Measurements from ENCODE around the gene FGD2. TPM values are rescaled to one million over a fixed set of nuclear protein-coding genes. Genes with fewer than 3 reads are reported as not detected.
"Not testable (repeated sequence)": the region's sequence is repeated elsewhere in the genome, so short reads cannot be mapped to it uniquely, and the experiment has no call there.

The FGD2 gene
- total RNA-seq, 1 donor from 2014 or later: 435 TPM

GRCh38 chr6:37056439-37057127 is 51.1 kb downstream of the FGD2 start:
- Mint-ChIP-seq H3K9me3 (no peaks in the 10 kb centered on the region), H3K4me3 (no peak overlapping the region), H3K27ac (no peak overlapping the region), H3K36me3 (ENCODE audit: low read depth) (no peaks in the 10 kb centered on the region), H3K27me3 (peaks cover 1% of the 10 kb centered on the region), H3K4me1 (peaks cover 10% of the 10 kb centered on the region)
- POLR2A ChIA-PET: interaction anchor here (0.5 to 1.9 kb wide), 8 partner anchors 22 to 150 kb away, joined by 3 to 11 read pairs (median 4); no protein-coding TSS in a partner anchor
- DNase-seq (no peak), ATAC-seq (ENCODE audit: low read depth) (no peak)
- TF ChIP-seq CTCF (IDR thresholded peaks at IDR 0.05): no peak
- intact Hi-C loops (cut with micrococcal nuclease): no loop called here
- CTCF ChIA-PET: interaction anchor here (1.3 to 11.4 kb wide), 3 partner anchors 115 to 151 kb away, joined by 3 to 149 read pairs (median 18); no protein-coding TSS in a partner anchor

DNA sequence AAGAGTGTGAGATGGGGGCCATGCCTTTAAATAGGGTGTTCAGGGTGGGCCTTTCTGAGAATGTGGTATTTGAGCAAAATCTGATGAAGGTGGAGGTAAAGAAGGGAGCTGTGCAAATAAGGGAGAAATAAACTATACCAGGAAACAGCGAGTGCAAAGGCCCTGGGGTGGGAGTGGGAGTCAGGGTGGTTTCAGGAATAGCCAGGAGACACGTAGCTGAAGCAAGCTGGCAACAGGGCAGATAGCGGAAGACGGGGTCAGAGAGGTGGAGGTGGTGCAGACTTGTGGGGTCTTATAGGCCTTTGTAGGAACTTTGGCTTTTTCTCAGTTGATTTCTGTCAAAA is 51.6 kb downstream of the FGD2 start:
- Mint-ChIP-seq H3K36me3 (ENCODE audit: low read depth) (no peaks in the 10 kb centered on the region), H3K9me3 (no peaks in the 10 kb centered on the region), H3K4me3 (no peak overlapping the region), H3K27me3 (peaks cover 1% of the 10 kb centered on the region), H3K27ac (no peak overlapping the region), H3K4me1 (peaks cover 5% of the 10 kb centered on the region)
- ChIA-PET CTCF (interaction anchor here (1.3 to 11.4 kb wide), 3 partner anchors 114 to 151 kb away, joined by 3 to 149 read pairs (median 18); no protein-coding TSS in a partner anchor), POLR2A (interaction anchor here (0.8 to 1.9 kb wide), 7 partner anchors 23 to 119 kb away, joined by 3 to 8 read pairs (median 4); no protein-coding TSS in a partner anchor)
- intact Hi-C loops (cut with micrococcal nuclease): no loop called here
- no peak for ATAC-seq (ENCODE audit: low read depth)
- no peak for TF ChIP-seq CTCF (IDR thresholded peaks at IDR 0.05)
- DNase-seq: no peak

DNA sequence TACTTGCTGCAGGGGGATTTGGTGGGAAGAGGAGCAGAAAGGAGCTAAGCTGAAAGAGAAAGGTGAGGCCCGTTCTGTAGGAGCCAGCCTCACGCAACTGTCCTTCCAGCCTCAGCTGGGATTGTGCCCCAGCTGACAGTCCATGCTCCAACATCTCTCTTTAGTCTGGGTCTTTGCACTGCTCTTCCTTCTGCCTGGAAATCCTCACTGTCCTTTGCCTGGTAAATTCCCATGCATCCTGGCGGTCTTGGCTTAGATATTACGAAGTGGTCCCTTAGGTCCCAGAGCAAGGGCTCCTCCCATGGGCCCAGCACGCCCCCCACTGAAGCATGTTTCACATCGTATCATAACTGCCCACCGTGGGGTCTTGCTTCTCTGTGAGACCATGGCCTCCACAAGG is 52.2 kb downstream of the FGD2 start:
- peak overlapping the region; percentile 27 for H3K27ac Mint-ChIP-seq
- POLR2A ChIA-PET: interaction anchor here (0.8 to 1.9 kb wide), 5 partner anchors 44 to 118 kb away, joined by 3 to 8 read pairs (median 4); no protein-coding TSS in a partner anchor
- TF ChIP-seq CTCF (IDR thresholded peaks at IDR 0.05): no peak

GRCh38 chr6:37058084-37058586 is 52.7 kb downstream of the FGD2 start:
- Mint-ChIP-seq H3K4me3 (no peak overlapping the region), H3K4me1 (peaks cover 5% of the 10 kb centered on the region), H3K27ac (no peak overlapping the region), H3K36me3 (ENCODE audit: low read depth) (no peaks in the 10 kb centered on the region), H3K27me3 (peaks cover 1% of the 10 kb centered on the region), H3K9me3 (no peaks in the 10 kb centered on the region)
- intact Hi-C loops (cut with micrococcal nuclease): no loop called here
- no peak for TF ChIP-seq CTCF (IDR thresholded peaks at IDR 0.05)
- DNase-seq (no peak), ATAC-seq (ENCODE audit: low read depth) (no peak)
- ChIA-PET CTCF (interaction anchor here (1.8 kb wide), 1 partner anchor 149 kb away, joined by 4 read pairs; no protein-coding TSS in a partner anchor), POLR2A (interaction anchor here (0.6 to 1.9 kb wide), 3 partner anchors 114 to 148 kb away, joined by 4 to 8 read pairs (median 7); no protein-coding TSS in a partner anchor)

More for the DNA sequence above, 52.2 kb downstream of the FGD2 start:
- no peak for DNase-seq
- H3K4me3 Mint-ChIP-seq: no peak overlapping the region
- no peaks in the 10 kb centered on the region for H3K9me3 Mint-ChIP-seq
- peaks cover 5% of the 10 kb centered on the region for H3K4me1 Mint-ChIP-seq
- H3K36me3 Mint-ChIP-seq (ENCODE audit: low read depth): no peaks in the 10 kb centered on the region
- CTCF ChIA-PET: interaction anchor here (1.3 to 11.4 kb wide), 3 partner anchors 114 to 150 kb away, joined by 3 to 149 read pairs (median 18); no protein-coding TSS in a partner anchor
- intact Hi-C loops (cut with micrococcal nuclease): no loop called here
- H3K27me3 Mint-ChIP-seq: peaks cover 1% of the 10 kb centered on the region
- ATAC-seq (ENCODE audit: low read depth): no peak

- ATAC-seq (ENCODE audit: low read depth); H3K4me1 Mint-ChIP-seq; DNase-seq; intact Hi-C loops (cut with micrococcal nuclease); H3K9me3 Mint-ChIP-seq; H3K27ac Mint-ChIP-seq; H3K36me3 Mint-ChIP-seq (ENCODE audit: low read depth); H3K4me3 Mint-ChIP-seq; H3K27me3 Mint-ChIP-seq: not testable (repeated sequence)
- ChIA-PET POLR2A (interaction anchor here (0.6 to 1.3 kb wide), 5 partner anchors 10 to 131 kb away, joined by 3 to 8 read pairs (median 5); no protein-coding TSS in a partner anchor), CTCF (interaction anchor here (1.0 to 1.8 kb wide), 2 partner anchors 114 to 148 kb away, joined by 3 to 4 read pairs; no protein-coding TSS in a partner anchor)
These were observed 53.5 kb downstream of the FGD2 start for GRCh38 chr6:37058984-37059343.
